Measurements from ENCODE around the gene COX7B2. TPM values are rescaled to one million over a fixed set of nuclear protein-coding genes. Genes with fewer than 3 reads are reported as not detected.

The COX7B2 gene, protein sequence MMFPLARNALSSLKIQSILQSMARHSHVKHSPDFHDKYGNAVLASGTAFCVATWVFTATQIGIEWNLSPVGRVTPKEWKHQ
- total RNA-seq: not detected

DNA sequence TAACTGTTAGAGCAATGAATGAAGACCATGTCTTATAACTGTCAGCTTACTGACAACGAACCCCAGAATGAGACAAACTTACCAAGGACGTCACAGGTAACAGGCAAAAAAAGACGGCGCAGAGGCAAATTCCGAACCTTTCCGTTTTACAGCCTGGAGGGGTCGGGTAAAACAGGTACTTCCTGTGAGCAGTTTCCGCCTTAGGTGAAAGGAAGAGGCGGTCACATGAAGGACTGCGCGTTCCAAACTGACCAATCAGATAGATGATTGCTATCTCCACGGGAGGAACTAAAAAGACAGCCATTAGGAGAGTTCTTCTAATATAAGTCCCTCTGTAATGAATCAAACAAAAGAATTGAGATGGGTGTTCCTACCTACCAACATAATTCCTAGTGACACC is at the start of gene COX7B2:
Gene COX7B2, minus strand, starts transcription at position 168 of the 400 bp plus-strand sequence. CDS start 174,053 bp downstream, outside the sequence.
- no peak for DNase-seq (ENCODE audit: low read depth in 2 of 3, low spot score in 2 of 3)

DNA sequence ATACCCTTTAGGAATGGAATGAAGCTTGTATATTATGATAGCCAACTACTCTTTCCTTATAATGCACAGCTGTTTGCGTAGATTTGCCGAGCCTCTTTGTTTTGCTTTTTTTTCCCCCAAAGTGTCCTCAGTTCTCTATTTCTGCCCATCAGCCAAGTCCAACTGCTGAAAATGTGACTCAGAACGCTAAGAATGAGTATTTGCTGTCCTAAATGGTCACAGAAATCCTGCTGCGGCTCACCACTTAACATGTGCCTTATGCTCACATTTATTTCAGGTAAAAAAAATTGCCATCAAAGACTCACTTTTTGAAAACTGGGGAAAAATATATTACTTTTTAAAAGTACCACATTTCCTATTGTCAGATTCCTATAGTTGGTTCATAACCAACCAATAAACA is 47.4 kb upstream of the COX7B2 start:
- DNase-seq (ENCODE audit: low read depth in 2 of 3, low spot score in 2 of 3): no peak

DNA sequence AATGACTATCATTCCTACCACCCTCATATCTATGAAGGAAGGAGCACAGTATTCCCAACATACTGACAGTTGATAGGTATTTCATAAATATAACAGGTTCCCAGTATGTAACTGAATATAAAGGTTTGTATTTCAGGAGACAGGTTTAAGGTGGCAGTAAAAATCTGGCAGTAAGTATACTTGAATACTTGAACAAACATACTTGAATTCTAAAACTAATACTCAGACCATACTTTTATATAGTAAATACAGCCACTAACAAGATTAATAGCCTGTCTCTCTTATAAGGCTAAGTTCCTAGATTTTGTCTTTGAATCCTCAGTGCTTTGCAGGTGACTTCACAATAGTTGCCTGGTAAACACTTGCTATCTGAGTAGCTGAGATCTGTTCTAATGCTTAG is 46.6 kb upstream of the COX7B2 start:
- no peak for DNase-seq (ENCODE audit: low read depth in 2 of 3, low spot score in 2 of 3)

DNA sequence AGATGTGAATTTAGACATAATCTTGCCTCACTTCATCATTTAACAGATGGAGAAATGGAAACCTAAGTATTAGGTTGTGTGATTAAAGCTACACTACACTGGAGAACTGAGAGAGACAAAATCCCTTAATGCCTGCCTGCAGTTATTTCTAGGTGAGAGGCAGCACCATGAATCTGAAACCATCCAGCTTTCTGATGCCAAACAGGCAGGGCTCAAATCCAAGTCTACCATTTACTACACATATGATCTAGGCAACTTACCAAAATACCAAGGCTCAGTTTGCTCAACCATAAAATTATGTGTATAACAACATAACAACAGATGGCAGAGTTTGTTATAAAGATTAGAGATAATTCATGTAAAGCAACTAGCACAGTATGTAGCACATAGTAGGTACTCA is 45.6 kb upstream of the COX7B2 start:
- DNase-seq (ENCODE audit: low read depth in 2 of 3, low spot score in 2 of 3): no peak

DNA sequence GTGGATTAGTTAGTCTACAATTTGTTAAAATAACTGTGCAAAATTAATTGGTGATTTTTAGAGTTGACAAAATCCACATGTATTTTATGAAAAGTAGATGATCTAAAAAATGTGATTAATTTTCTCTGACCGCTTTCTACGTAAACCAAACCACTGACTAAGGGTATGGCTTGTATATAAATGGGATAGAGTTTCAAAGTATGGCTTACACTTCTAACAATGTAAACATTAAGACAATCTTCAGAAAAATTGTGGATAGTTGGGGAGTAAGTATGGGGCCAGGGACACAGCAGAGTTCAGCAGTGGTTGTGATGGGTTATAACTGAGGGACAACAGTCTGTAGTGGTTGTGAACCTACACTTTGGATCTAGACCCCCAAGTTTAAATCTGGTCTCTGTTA is 44.5 kb upstream of the COX7B2 start:
- DNase-seq (ENCODE audit: low read depth in 2 of 3, low spot score in 2 of 3): no peak

DNA sequence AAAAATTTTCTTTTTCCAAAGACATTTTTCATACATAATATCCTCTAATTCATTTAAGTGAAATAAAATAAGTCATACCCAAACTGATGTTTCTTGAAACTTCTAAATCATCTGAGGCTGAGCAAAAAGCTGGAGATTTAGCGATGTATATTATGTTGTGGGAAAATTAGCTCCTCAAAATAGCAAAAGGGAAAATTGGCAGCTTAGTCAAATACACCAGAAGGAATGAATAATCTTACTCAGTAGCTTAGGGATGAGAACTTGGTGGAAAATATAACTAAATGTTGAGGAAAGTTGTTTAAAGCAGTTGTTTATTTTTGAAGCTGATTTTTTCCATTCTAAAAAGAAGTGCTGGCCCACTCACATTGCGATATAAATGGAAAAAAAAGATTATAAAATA is 43.4 kb upstream of the COX7B2 start:
- no peak for DNase-seq (ENCODE audit: low read depth in 2 of 3, low spot score in 2 of 3)

DNA sequence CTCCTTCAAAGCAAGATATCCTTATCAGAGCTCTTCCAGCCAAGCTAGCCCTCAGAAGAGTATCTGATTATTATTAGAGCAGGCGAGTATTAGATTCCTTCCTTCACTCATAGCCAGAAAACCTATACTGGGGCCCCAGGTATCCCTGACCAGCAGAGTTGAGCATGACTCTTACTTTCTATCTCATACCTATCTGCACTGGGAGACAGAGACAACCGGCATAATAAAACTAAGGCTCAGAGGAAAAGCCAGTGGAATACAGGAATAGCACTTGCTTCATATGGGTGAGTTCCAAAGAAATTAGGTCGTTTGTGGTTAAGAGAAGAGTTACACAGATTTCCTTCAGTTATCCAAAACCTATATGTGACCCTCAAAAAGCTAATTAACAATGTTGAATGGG is 41.8 kb upstream of the COX7B2 start:
- no peak for DNase-seq (ENCODE audit: low read depth in 2 of 3, low spot score in 2 of 3)

DNA sequence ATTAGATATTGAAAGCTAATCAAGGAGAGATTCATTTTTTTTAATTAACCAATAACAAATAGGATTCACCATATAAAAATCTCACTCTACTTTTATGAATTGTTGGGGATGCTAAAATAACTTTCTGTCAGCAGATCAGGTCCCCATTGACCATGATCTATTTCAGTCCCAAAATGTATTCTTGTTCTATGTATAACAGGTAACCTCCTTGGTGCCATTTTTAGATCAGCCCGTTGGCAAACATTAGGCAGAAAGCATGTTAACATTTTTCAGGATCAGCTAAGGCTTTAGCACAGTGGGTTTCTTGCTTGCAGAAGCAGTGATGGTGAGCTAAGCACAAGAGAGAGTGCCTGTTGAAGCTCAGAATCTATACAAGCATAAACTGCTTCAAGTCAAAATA is 40.8 kb upstream of the COX7B2 start:
- no peak for DNase-seq (ENCODE audit: low read depth in 2 of 3, low spot score in 2 of 3)

DNA sequence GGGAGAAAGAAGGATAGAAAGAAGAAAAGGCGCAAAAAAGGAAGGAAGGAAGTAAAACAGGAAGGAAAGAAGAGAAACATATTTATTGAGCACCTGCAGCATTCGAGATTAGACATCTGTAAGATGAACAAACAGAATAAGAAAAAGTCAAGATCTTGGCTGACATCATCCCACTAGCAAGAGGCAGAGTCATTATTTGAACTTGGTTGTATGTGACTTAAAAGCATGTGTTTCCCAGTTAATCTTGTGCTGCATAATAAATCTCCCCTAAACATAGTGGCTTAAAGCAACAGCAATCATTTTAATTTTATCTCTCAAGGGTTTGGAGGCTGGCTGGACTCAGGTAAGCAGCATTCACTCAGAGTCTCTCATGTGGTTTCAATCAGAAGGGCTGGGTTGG is 38.5 kb upstream of the COX7B2 start:
- DNase-seq (ENCODE audit: low read depth in 2 of 3, low spot score in 2 of 3): no peak

DNA sequence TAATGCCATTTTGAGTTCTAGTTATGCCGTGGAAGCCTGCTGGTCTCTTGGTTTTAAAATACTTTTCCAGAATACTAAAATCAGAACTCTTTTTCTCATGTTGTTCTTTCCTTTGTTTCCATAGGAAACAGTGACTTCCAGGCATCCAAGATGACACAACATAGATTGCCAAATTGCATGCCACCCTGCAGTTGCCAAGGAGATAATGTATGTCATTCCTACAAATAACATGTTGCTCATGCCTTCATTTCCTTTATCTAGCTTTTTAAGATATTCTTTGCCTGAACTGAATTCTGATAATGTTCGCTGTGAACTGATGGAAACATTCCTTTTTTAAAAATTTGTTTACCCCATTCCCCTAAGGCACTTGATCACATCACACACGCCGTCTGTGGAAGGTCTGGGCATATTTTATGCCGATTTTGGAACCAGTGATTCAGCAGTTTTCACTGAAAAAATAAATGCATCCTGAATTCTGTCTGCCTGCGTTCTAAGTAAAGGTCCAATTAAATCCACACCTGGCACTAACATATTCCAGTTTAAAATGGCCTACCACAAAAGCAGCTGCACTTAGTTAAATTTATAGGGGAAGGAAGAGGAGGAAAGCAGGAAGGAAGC is 38.0 kb upstream of the COX7B2 start:
- no peak for DNase-seq (ENCODE audit: low read depth in 2 of 3, low spot score in 2 of 3)

DNA sequence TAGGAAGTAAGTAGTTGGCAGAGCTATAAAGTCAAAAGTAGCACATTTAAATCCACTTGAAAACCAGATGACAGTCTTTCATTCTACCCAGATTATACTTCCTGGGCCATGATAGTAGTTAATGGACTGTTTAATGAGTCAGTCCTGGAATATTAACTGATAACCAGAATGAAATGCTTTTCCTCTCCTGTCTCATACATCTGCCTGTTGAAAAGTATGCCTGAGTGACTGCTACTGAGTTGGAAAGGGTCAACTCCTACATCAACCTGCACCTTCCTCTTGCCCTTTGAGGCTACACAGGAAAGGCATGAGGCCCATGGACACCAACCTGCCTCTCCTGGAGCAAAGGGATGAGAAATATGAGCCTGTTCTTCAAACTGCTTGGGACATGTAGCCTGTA is 36.0 kb upstream of the COX7B2 start:
- DNase-seq (ENCODE audit: low read depth in 2 of 3, low spot score in 2 of 3): no peak

DNA sequence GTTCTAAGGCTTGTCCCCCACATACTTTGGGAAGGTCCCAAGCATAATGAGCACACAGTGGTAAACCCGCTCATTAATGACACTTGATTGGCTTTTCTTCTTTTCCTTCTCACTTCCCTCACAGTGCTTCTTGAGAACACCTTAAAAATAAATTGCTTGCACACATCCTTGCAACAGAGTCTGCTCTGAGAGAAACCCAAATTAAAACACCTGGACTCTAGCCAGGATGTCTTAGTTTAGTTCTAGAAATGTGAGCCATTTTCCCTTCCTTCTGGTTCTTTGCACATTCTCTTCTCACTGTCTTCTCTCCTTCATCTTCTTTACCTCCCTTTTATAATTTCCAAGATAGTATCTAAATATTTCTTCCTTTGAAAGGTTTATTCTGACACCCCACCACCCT is 35.3 kb upstream of the COX7B2 start:
- no peak for DNase-seq (ENCODE audit: low read depth in 2 of 3, low spot score in 2 of 3)

DNA sequence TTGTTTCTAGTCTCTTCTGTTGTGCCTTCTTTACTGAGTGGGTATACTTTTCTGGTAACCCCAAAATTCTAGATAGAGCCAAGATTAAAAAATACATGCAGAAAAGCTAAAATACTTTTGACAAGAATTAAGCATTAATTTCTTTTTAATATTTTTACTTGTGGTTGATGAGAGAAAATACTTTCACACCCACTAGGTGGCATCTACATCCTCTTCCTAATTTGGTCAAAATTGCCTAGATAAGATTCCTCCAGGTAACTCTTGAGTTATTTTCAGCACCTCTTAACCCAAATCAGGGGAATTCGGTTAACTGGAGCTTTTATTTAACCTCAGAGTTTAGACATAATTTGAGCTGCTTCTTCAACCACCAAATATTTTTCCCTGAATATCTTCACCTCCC is 28.4 kb upstream of the COX7B2 start:
- DNase-seq (ENCODE audit: low read depth in 2 of 3, low spot score in 2 of 3): peak in 1 of 3 donors; percentile 2

DNA sequence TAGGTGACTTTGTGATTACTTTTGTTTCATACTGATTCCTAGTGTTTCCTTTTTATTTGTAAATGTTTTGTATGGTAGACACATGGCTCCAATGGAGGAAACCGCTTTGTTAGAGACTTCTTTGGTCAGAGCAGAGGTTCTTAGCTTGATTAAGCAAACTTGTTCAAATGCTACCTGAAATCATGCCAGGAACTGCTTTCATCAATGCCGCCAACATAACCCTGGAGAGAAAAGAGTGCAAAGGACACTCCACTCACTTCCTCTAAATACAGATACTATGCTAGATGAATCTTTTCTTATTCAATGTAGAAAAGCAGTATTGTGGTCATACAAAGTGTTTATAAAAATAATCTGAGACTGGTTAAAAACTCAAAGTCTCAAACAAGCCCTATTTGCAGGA is 25.7 kb upstream of the COX7B2 start:
- DNase-seq (ENCODE audit: low read depth in 2 of 3, low spot score in 2 of 3): no peak

DNA sequence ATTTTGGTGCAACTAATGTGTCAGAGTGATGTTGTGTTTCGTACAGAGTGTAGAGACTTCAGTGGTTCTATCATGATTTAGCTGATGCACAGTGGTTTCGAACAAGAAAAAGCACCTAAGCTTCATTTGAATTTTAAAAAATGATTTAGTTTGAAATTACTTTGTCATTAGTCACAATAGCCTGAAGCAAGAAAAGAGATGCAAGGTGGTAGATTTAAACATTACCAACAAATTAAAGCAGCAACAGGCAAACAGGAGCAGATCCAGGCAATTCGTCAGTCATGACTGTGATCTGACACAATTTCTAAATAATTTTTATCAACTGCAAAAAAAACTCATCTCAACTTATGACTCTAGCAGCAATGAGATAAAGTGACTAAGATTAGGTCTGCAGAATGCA is 24.6 kb upstream of the COX7B2 start:
- DNase-seq (ENCODE audit: low read depth in 2 of 3, low spot score in 2 of 3): no peak

DNA sequence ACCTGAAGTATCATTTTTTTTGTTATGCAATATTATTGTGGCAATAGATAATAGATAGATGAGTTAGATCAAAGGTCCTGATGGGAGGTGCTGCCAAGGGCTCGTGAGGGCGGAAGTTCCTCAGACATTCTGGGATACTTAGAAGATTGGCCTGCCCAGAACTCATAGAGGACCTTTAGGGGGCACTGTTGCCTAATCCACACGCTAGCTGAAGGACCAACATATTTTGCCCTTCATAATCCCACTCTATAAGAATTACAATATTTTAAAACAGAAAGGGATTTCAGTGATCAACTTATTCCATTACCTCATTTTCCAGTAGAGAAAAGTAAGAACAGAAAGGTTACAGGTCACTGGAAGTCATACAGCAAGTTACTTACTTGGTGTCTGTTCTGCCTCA is 22.9 kb upstream of the COX7B2 start:
- DNase-seq (ENCODE audit: low read depth in 2 of 3, low spot score in 2 of 3): peak in 2 of 3 donors; percentile 23 to 54

DNA sequence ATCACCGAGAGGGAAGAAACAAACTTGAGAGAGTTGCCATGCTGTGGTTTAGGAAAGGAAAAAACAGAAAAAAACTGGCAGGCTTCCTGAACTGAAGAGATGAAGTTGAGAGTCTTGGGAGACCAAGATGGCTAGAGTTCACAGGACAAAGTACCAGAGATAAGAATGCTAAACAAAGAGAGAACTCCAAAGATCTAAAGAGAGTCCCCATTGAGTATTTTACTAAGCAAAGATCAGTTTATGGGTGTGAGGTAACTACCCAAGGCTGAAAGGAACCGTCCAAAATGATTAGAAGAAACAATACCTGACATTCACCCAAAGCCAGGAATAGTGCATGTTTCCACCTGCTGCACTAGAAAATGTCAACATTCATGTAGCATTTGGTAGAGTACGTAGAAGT is 21.8 kb upstream of the COX7B2 start:
- no peak for DNase-seq (ENCODE audit: low read depth in 2 of 3, low spot score in 2 of 3)

DNA sequence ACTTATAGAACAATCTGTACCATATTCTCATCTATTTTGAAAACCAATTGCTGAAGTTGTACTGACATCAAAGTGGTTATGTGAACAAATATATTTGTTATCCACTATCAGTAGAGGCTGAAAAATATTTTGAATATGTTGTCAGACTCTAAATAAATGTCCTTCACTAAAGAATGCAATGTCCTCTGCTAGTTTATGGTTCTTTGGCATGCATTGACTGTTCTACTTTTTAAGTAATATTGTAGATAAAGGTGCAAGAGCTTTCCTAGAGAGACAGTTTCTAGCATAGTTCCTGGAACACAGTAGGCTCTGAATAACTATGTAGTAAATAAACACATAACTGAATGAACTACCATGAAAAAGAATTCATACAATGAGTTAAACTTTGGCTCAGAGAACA is 18.2 kb upstream of the COX7B2 start:
- no peak for DNase-seq (ENCODE audit: low read depth in 2 of 3, low spot score in 2 of 3)

DNA sequence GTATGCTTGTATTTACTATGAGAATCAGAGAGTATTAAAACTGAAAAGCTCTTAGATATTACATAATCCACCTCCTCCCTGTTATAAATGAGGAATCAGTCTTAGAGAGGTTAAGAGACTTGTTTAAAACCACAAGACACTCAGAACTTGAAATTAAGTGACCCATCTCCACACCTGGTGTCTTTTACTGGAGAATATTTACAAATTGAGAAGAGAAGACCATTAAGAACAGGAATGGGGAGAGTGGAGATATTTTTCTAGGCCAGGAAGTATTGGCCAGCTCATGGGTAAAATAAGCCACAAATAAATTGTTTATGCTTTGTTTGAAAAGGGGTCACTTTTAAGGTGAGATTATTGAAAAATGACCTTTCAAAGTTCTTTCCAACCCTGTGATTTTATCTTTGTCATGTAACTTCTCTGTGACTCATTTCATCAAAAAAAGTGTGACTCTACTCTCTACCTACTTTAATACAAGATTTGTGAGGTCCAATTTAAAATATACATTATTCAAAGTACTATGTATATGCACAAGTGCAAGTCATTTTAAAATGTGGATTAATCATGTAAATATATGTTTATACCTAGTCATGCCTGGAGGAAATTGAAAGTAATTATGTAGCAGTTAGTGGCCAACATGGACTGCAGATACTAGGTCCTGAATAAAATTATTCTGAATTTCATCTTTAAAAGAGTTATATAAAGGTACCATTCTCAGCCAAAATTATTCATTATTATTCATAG is 15.9 kb upstream of the COX7B2 start:
- DNase-seq (ENCODE audit: low read depth in 2 of 3, low spot score in 2 of 3): no peak

DNA sequence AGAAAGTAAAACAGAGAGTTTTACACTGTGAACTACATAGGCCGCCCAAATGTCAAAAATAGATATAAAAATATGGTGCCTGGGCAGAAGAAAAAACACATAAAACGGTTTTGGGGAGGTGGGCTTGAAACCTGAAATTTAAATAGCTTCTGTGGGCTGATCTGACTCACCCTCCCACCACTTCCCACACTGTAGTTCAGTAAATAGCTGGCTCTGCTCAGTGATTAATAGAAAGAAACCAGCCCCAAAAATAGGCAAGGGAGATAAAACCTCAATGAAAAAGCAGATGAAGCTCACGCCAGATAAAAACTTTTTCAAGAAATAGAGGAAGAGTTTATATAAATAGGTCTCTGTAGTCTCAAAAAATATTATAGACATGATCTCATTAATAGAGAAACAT is 13.2 kb upstream of the COX7B2 start:
- no peak for DNase-seq (ENCODE audit: low read depth in 2 of 3, low spot score in 2 of 3)

DNA sequence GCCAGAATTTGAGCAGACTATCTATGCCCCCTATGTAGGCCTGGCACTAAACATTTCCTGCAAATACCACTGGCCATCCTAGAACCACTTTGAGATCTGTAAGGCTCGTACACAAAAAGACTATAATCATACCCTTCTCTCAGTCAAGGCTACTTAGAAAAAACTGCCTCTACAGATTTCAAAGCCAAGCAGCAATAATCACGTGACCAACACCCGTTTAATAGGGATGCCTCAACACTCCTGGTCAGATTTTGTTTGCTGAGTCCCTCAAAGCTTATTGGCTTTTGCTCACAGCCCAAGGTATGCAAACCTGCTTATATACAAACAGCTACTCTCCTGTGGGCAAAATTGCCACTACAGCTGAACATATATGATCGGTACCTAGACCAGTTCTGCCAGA is 897 bp downstream of the COX7B2 start:
- DNase-seq (ENCODE audit: low read depth in 2 of 3, low spot score in 2 of 3): no peak

DNA sequence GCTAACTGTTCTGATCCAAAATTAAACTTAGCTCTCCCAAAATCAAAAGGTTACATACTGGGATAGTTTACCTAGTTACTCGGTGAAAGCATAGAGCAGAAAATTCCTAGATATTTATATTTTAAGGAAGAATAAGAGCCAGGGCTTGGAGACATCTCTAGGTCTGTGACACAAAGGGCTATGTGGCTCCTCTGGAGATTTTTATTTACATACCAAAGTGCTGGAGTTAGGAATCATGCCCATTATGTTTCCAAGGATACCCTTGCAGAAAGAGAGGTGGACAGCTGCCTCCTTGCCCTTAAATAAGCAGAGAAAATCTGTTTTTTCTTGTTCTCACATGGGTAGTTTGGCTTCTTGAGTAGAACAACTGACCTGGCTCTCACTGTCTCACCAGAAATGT is 9.0 kb downstream of the COX7B2 start:
- DNase-seq (ENCODE audit: low read depth in 2 of 3, low spot score in 2 of 3): no peak
